NCI-H226 (cell line): ENCODE data around the gene TUBGCP6.

Experiments used
- DNase-seq: peaks from one replicate; pipeline ENCODE4 v3.0.0-alpha.2; 2015

TUBGCP6 gene, protein sequence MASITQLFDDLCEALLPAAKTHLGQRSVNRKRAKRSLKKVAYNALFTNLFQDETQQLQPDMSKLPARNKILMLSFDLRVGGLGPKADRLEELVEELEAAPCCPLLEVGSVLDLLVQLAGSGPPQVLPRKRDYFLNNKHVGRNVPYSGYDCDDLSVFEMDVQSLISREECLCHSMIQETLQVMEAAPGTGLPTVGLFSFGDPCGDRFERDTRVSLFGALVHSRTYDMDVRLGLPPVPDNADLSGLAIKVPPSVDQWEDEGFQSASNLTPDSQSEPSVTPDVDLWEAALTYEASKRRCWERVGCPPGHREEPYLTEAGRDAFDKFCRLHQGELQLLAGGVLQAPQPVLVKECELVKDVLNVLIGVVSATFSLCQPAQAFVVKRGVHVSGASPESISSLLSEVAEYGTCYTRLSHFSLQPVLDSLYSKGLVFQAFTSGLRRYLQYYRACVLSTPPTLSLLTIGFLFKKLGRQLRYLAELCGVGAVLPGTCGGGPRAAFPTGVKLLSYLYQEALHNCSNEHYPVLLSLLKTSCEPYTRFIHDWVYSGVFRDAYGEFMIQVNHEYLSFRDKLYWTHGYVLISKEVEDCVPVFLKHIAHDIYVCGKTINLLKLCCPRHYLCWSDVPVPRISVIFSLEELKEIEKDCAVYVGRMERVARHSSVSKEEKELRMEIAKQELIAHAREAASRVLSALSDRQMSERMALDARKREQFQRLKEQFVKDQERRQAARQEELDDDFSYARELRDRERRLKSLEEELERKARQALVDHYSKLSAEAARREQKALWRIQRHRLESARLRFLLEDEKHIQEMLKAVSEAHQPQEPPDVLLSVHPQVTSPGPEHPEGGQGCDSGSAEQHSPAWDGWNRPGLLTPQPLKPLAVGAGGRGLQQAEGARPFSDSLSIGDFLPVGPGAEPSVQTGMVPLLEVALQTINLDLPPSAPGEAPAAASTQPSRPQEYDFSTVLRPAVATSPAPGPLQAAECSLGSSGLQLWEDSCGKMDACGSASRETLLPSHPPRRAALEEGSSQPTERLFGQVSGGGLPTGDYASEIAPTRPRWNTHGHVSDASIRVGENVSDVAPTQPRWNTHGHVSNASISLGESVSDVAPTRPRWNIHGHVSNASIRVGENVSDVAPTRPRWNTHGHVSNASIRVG (N-terminal part only)

DNA sequence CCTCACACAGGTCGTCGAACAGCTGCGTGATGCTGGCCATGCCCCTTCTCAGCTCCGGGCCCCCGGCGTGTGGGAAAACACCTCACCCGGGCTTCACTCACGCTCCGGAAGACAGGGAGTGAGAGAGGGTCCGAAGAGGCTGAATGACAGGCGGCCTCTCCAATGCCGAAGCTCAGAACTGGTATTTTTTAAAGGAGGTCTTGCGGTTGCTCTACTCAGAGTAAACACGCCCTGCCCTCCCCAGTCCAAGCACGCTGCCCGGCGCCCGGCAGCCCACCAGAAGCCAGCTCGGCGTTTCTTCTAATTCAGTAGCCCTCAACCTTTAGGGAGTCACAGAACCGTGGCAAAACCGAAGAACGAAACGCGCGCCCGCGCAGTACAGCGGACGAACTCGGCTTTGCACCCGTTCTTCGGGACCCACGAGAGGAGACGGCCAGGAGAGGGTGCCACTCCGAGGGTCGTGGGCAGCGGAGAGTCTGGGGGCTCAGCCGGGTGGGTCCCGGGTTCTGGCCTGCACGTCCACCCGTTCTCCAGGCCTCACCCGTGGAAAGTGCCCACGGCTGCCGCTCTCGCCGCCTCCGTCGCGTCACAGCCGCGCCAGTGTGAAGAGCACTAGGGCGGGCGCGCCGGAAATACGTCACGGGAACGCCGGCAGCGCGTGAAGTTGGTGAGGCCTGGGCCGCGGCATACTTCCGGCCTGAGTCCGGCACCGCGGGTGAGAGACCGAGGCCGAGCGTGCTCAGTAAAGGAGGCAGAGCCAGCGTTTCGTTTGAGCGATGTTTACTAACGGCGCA is at the start of gene TUBGCP6:
Gene TUBGCP6, minus strand, starts transcription at position 604 of the 794 bp plus-strand sequence. Its CDS starts 564 bp downstream, at position 40.
- DNase-seq: peak; percentile 78

DNA sequence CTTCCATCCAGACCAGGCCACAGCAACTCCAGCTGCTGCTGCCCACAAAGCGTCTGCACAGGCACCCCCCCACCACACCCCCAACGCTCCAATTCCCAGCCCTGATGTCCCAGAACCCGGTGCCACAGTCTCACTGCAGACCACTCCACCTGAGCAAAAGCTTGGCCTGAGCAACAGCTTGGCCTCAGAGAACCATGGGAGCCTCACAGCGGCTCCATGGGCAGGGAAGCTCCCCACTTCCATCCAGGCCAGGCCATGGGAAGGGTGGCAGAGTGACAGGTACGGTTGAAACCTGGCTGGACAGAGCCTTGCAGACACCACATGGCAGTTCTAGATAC is 49.5 kb upstream of the TUBGCP6 start:
- DNase-seq: no peak

DNA sequence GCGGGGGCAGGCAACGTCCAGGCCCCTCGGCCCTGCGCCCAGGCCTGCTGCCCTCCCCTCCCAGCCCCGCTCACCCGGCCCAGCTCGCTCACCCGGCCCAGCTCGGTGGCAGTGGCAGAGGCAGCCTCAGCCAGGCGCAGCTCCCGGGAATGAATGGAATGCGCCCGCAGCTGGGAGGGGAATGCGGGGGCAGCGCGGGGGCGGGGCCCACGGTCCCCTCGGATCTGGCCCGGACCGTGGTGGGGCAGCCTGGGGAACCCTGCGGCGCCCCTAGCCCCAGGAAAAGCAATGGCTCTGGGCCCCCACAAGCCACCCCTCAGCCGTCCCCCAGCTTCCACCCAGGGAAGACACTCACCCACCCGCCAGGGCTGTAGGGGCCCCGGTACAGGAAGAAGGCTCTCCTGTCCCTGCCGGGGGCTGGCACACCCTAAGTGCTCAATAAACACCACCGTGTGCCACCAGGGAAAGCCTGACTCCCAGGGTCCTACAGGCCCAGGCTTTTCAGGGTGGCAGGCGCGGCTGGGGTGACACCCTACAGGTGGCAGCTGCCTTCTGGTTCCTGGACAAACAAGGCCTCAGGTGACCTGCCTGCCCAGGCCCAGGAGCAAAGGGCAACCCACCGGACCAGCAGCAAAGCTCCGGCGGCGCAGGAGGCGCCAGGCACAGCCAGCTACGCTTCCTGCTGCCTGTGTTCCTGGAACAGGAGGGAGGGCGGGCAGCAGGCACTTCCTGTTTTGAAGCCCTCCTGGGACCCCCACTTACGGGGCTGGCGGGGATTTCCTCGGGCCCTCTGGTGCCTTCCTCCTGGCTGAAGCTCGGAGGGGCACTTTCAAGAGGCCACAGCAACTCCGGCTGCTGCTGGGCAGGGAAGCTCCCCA is 48.9 kb upstream of the TUBGCP6 start:
- peak; percentile 85 for DNase-seq

DNA sequence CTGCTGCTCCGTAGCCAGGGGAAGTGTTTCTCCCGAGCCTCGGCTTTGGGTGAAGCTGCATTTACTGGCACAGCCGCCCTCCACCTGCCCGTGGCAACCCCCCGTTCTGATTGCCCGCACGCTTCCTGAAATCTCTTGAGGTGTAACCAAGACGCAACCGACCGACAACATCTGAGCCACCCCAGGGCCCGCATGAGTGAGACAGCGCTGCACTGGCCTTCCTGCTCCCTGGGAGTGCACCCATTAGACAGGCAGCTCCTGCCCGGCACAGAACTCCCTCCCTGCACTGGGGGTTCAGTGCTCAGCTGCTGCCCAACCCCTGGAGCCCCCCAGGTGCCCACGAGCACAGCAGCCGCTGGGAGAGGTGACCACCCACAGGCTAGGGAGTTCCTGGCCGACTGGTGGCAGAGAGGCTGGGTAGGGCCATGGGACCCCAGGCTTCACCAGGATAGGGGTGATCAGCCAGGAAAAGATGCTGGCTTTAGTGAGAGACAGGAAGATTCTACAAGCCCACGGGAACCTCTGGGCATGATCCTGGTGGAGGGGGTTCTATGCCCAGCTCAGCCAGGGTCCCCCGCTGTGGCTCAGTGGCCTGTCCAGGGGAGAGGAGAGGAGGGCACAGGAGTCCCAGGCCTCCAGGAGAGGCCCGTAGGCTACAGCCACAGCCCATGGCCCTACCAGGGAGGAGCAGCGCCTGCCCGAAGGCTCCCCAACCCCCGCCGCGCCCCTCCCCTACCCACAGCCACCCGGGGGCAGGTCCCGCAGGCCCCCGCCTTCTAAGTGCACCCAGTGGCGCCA is 48.0 kb upstream of the TUBGCP6 start:
- no peak for DNase-seq

DNA sequence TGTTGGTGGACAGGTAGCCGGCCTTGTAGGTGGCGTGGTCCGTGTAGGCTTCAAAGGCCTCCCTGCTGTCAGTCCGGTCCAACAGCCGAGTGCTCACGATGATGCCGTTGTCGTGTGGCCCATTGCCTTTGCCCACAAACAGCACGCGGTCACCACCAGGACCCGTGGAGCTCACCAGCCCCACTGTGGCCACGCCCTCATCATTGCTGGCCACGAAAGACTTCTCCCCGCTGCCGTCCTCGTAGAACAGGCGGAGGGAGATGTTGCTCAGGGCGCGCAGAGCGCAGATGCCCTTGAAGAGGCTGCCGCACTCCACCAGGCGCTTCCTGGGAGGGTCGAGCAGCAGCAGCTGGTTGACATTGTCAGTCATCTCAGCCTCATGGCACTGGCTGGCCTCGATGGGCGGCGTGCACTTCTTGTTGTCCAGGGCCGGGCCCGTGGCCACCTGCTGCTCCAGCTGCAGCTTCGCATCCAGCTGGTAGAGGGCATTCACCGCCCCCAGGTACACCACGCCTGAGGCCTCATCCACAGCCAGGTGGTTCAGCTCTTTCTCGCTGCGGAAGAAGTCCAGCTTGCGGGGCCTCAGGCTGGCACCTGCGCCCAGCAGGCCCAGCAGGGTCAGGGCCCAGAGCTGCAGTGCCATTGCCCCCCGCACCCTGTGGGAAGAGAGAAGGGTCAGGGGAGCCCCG is 45.3 kb upstream of the TUBGCP6 start:
- DNase-seq: no peak

DNA sequence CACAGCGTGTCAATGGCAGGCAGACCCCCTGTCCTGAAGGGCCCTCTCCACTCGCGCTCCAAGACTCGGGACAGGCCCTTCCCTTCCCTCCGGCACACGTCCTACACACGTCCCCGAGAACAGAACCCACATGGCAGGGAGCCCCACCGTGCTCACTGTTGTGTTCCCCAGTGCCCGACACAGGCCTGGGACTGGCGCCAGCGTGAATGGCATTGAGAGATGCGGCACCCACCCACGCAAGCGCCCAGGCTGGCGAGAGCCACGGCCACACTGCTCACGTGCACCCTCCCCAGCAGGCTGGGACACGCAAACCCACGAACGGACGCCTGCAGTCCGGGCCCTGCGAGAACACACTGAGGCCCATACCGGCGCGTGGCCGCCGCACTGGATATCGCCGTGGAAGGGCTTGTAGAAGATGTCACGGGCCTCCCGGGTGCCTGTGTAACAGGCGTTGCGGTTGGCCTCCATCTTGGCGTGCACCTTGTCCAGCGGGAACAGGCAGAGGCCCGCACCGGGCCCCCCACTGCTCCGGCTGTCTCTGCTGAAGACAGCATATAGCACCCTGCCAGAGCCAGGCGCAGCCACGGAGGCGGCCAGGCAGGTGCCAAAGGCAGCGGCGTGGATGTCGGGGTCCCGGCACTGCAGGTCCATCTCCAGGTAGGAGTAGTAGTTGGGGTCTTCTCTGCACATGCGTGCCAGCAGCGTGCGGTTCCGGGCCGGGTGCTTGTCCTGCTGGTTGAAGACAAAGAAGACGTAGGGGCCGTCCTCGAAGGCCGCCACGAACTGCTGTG is 44.5 kb upstream of the TUBGCP6 start:
- no peak for DNase-seq

DNA sequence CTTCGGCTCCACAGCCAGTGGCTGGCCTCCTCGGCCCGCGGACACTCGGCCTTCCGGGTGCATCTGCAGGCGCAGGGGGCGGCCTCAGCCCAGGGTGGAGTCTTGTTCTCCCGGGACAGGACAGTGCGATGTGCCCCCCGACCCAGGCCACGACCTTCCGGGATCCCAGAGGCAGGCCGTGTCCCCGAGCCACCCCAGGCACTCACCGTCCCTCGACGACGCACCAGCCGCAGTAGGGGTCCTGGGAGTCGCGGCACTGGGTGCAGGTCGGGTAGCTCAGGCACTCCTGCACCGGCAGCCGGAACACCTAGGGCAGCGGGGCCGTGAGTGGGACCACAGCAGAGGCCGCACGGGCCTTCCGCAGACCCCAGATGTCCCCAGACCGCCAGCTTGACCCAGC is 42.9 kb upstream of the TUBGCP6 start:
- DNase-seq: no peak

DNA sequence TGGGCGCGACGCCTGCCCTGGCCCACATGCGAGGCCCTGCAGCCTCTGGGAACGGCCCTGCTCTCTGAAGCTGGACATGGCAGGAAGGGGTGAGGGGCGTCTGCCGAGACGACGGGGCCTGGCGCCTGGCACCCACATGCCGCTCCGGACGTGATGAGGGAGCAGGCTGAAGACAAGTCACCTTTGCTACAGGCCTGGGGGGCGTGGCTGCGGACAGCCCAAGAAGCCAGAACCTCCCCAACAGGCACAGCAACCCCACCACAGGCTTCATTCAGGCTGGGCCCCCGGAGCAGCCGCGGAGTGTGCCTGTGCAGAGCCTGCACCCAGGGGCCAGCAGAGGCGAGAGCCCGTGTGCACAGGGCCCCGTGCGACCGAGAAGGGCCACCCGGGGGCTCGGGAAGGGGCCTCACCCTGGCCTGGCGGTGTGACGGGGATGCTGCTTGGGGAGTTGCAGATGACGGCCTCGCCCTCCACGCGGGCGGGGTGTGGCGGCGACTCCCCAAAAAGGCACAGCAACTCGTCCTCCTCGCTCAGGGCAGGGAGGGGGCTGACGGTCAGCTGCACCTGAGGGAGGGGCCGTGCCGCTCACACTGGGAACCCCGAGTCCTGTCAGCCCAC is 42.0 kb upstream of the TUBGCP6 start:
- no peak for DNase-seq

DNA sequence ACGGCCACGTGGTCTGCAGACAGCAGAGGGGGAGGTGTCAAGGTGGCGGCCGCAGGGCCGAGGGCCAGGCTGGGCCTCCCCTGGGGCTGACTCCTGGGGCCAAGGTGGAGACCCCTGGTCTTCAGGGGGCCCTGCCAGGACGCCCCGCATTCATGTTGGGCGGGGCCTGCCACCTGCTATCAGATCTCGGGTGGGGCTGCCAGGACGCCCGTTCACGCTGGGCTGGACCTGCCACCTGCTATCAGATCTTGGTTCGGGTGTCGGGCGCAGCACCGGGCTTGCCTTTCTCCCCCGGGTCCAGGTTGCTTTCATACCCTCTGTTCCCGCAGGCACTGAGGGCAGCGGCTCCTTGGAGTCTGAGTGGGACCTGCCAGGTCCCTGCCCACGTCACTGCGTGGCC is 41.5 kb upstream of the TUBGCP6 start:
- no peak for DNase-seq

DNA sequence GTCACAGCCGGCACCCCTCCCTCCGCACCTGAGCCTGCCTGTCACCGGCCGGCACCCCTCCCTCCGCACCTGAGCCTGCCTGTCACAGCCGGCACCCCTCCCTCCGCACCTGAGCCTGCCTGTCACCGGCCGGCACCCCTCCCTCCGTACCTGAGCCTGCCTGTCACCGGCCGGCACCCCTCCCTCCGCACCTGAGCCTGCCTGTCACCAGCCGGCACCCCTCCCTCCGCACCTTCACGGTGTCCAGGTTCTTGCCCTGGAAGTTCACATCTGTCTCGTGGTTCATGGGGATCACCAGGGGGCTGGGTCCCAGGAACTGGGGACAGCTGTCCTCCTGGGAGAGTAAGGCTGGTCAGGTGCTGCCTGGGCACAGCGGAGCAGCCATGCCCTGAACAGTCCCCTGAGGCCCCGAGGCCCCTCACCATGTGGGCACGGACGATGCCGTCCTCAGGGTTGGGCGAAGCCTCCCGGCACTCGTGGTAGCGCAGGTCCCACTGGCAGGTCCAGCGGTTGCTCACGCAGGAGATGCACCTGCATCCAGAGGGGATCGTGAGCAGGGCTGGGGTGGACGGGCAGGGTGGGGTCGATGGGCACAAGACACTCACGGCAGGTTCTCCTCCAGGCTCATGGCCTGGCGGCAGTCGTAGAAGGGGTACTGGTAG is 40.9 kb upstream of the TUBGCP6 start:
- no peak for DNase-seq

DNA sequence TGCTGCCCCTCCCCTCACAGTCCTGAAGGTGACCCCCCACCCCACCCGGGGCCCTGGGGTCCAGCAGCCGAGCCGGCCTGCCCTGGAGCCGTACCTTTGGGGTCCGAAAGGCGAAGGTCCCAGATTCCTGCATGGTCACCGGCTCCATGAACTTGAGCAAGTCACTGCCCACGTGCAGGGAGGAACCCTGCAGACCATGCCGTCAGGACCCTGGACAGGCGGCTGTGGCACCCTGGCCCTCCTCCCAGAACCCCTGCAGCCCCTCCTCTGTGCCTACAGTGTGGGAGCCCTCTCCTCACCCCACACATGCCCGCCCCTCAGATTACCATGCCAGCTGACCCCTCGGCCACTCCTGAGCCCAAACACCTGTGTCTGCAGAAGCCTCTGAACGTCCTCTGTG is 39.7 kb upstream of the TUBGCP6 start:
- DNase-seq: no peak

DNA sequence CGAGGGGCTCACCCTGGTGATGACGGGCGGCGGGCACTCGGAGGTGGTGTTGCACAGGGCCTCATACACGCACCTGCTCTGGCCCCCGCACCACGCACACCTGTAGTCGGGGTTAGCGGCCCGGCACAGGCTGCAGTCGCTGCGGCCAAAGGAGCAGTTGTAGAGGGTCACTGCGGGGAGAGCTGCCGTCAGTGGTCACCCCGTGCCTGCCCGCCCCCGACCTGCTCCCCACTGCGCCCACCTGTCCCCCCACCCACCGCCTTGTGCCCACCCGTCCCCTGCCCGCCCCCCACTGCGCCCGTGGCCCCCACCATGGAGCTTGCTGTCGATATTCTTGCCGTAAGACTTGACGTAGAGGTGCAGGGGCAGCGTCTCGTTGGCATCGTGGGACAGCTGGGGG is 39.0 kb upstream of the TUBGCP6 start:
- DNase-seq: no peak

DNA sequence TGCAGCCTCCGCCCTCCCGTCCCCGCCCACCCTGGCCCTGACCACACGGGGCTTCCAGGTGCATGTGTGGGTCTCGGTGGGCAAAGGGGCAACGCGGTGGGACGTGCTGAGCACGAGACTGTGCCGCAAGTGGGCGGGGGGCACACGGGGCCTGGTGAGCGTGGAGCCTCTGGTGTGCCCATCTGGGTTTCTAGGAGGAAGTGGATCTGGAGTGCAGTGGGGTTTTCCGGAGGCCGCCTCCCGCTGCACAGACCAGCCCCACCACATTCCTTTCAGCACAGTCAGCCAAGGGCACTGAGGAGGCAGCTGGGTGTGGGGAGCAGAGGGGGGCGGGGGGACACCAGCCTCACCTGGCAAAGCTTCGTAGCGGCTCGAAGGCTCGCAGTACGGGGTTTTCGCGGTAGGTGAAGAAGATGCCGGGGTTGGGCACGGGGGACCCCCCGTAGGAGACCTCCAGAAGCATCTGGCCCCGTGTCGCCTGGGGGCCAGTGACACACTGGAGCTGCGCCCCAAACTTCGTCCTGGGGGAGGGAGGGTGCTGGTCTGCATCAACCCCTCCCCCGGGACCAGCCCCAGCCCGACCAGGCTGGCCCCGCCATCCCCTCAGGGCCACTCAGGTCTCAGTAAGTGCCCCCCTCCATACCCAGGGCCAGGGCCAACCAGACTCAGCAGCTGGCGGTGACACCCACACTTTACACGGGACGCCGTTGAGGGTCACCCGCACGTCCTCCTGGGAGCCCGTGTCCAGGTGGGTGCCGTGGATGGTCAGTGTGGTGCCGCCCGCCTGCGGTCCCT is 37.7 kb upstream of the TUBGCP6 start:
- DNase-seq: peak; percentile 83

DNA sequence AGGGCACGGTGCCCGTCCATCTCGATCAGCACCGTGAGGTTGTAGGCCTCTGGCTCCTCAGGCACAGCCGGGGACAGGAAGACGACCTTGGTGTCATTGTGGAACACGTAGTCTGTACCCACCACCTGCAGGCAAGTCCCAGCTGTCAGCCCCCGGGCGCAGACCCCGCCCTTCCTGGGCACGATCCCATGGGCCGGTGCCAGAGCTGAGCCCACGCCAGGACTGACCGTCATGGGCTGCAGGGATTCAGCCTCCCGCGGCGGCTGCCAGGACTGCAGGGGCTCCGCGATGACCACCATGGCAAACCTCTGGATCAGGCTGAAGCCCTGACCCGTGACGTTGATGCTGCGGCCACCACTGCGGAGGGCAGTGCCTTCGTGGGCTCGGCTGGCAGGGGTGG is 37.1 kb upstream of the TUBGCP6 start:
- peak; percentile 10 for DNase-seq

DNA sequence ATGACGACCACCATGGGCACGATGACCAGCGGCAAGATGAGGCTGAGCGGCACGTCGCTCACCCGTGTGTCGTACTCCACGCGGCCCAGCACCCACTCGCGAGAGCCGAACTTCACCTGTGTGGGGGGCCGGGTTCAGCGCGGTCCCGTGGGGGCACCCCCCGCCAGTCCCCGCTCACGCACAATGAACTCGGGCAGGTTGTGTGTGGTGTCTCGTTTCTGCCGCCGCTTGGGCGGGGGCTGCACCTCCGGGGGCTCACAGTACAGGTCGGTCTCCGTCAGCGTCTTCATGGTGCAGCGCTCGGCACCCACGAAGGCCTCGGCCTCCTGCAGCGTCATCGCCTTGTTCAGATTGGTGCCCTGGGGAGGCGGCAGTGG is 36.5 kb upstream of the TUBGCP6 start:
- no peak for DNase-seq

DNA sequence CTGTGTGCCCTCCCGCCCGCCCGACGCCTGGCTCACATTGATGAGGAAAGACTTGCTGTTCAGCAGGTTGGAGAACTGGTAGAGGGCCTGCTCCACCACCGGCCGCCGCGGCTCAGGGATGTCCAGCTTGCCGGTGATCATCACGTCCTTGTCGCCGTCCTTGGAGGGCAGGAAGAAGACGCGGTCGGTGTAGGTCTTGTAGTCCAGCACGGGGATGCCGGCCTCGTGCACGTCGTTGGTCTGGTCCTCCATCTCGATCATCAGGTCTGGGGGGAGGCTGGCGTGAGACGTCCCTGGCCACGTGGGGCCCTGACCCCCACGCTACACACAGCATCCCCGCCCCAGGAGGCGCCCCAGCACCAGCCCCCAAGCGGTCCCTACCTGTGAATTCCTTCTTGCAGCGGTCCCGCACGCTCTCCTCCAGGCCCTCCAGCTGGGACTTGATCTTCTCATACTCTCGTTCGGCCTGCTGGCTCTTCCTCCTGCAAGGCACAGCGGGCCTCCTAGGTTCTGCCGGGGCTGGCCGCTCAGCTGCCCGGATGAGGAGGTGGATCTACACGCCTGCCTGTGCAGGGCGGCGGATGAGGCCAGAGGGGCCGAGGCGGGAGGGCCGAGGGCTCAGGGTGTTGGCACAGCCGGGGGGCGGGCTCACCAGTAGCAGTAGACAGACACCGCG is 36.0 kb upstream of the TUBGCP6 start:
- no peak for DNase-seq
